MM.1S (cell line): Measurements from ENCODE around the gene MBD3L2.

Experiments
- EZH2phosphoT487 ChIP-seq: fragments of 300-600 bp; sonication (generic); IDR thresholded peaks from 2 replicates; pipeline ENCODE4 v1.6.1; 2018; ENCODE audit warnings: antibody characterized with exemption, low read length
- TF ChIP-seq, protein P1 (sequence below): fragments of 300-600 bp; sonication (generic); IDR thresholded peaks from 2 replicates; pipeline ENCODE4 v1.5.1; 2016; ENCODE audit warnings: antibody characterized with exemption, low read length, mixed read lengths

DNA sequence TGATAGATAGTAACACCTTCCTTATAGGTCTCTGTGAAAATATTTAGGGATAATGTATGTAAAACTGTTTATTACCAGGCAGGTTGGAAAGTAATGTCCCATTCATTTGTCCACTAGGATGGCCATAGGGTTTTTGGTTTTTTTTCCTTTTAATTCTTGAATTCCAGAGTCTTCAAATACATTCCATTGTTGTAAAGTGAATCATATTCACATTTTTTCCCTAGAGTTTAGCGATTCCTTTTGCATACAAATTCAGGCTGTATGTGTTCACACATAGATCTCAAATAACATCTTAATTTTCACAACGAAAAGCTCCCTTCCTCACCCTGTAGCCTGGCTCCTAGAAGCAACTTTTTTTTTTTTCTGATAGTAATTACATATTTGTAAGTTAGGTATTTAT is 18.6 kb downstream of the MBD3L2 start:
- TF ChIP-seq, protein P1, sequence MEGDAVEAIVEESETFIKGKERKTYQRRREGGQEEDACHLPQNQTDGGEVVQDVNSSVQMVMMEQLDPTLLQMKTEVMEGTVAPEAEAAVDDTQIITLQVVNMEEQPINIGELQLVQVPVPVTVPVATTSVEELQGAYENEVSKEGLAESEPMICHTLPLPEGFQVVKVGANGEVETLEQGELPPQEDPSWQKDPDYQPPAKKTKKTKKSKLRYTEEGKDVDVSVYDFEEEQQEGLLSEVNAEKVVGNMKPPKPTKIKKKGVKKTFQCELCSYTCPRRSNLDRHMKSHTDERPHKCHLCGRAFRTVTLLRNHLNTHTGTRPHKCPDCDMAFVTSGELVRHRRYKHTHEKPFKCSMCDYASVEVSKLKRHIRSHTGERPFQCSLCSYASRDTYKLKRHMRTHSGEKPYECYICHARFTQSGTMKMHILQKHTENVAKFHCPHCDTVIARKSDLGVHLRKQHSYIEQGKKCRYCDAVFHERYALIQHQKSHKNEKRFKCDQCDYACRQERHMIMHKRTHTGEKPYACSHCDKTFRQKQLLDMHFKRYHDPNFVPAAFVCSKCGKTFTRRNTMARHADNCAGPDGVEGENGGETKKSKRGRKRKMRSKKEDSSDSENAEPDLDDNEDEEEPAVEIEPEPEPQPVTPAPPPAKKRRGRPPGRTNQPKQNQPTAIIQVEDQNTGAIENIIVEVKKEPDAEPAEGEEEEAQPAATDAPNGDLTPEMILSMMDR = no peak
- no peak for TF ChIP-seq EZH2phosphoT487
